H9 (cell line): ENCODE results near the gene EPB41L4B. TPM values are rescaled to one million over a fixed set of nuclear protein-coding genes. Genes with fewer than 3 reads are reported as not detected.

Experiments
- DNase-seq: peaks from one replicate; pipeline ENCODE4 v3.0.0-alpha.2; 2017
- H2AFZ ChIP-seq: one replicate; pipeline ENCODE4 v1.6.1; 2013; ENCODE audit warnings: mild to moderate bottlenecking, low read length, control low read depth, moderate library complexity
- H2AK5ac ChIP-seq: 2 replicates; pipeline ENCODE4 v1.6.1; 2013; ENCODE audit warnings: low read length, control low read depth, mixed read lengths; ENCODE audit not compliant: insufficient read length
- H2BK120ac ChIP-seq: one replicate; pipeline ENCODE4 v1.6.1; 2013; ENCODE audit warnings: low read depth, mild to moderate bottlenecking, low read length, control low read depth, inconsistent platforms; ENCODE audit not compliant: poor library complexity, severe bottlenecking
- H2BK12ac ChIP-seq: 2 replicates; pipeline ENCODE4 v1.6.1; 2013; ENCODE audit warnings: low read length, control low read depth, mixed read lengths, low read depth; ENCODE audit not compliant: insufficient read length
- H2BK15ac ChIP-seq: 2 replicates; pipeline ENCODE4 v1.6.1; 2013; ENCODE audit warnings: low read depth, low read length, control low read depth
- H2BK20ac ChIP-seq: one replicate; pipeline ENCODE4 v1.6.1; 2013; ENCODE audit warnings: low read depth, mild to moderate bottlenecking, low read length, control low read depth, inconsistent platforms; ENCODE audit not compliant: poor library complexity, severe bottlenecking
- H2BK5ac ChIP-seq: 2 replicates; pipeline ENCODE4 v1.6.1; 2013; ENCODE audit warnings: low read length, control low read depth, mixed read lengths; ENCODE audit not compliant: insufficient read length
- H3K14ac ChIP-seq: 2 replicates; pipeline ENCODE4 v1.6.1; 2013; ENCODE audit warnings: low read length, control low read depth; ENCODE audit not compliant: insufficient read depth
- H3K18ac ChIP-seq: 2 replicates; pipeline ENCODE4 v1.6.1; 2013; ENCODE audit warnings: low read depth, mild to moderate bottlenecking, mixed read lengths, low read length, control low read depth; ENCODE audit not compliant: insufficient read length
- H3K23ac ChIP-seq: 2 replicates; pipeline ENCODE4 v1.6.1; 2013; ENCODE audit warnings: low read length, control low read depth, mixed read lengths, low read depth; ENCODE audit not compliant: insufficient read length
- H3K23me2 ChIP-seq: 2 replicates; pipeline ENCODE4 v1.6.1; 2013; ENCODE audit warnings: low read depth, mild to moderate bottlenecking, mixed read lengths, low read length, control low read depth; ENCODE audit not compliant: insufficient read length, poor library complexity, severe bottlenecking
- H3K27ac ChIP-seq: 2 replicates; pipeline ENCODE4 v1.5.1; 2013; ENCODE audit warnings: low read length, control low read depth, mixed read lengths, low read depth; ENCODE audit not compliant: insufficient read length
- H3K27me3 ChIP-seq: 2 replicates; pipeline ENCODE4 v1.6.1; 2013; ENCODE audit warnings: low read length, control low read depth, inconsistent platforms; ENCODE audit not compliant: insufficient read depth
- H3K4ac ChIP-seq: 2 replicates; pipeline ENCODE4 v1.6.1; 2013; ENCODE audit warnings: low read depth, mild to moderate bottlenecking, control low read depth, inconsistent platforms, low read length, moderate library complexity
- H3K4me1 ChIP-seq: 2 replicates; pipeline ENCODE4 v1.6.1; 2013; ENCODE audit warnings: low read length, control low read depth, inconsistent platforms; ENCODE audit not compliant: insufficient read depth
- H3K4me2 ChIP-seq: 2 replicates; pipeline ENCODE4 v1.6.1; 2013; ENCODE audit warnings: low read length, control low read depth, mixed read lengths; ENCODE audit not compliant: insufficient read length, insufficient read depth
- H3K56ac ChIP-seq: 2 replicates; pipeline ENCODE4 v1.6.1; 2013; ENCODE audit warnings: low read depth, mild to moderate bottlenecking, mixed read lengths, low read length, control low read depth; ENCODE audit not compliant: insufficient read length
- H3K79me1 ChIP-seq: 2 replicates; pipeline ENCODE4 v1.6.1; 2013; ENCODE audit warnings: low read depth, mild to moderate bottlenecking, moderate library complexity, low read length, control low read depth, inconsistent platforms; ENCODE audit not compliant: insufficient read depth, poor library complexity, severe bottlenecking
- H3K79me2 ChIP-seq: 2 replicates; pipeline ENCODE4 v1.6.1; 2013; ENCODE audit warnings: low read length, control low read depth, inconsistent platforms; ENCODE audit not compliant: insufficient read depth
- H3K9ac ChIP-seq: 2 replicates; pipeline ENCODE4 v1.6.1; 2013; ENCODE audit warnings: low read length, control low read depth, mixed read lengths; ENCODE audit not compliant: insufficient read length; ENCODE audit errors: extremely low read depth
- H3K9me3 ChIP-seq: one replicate; pipeline ENCODE4 v1.6.1; 2013; ENCODE audit warnings: low read depth, low read length, inconsistent platforms; ENCODE audit not compliant: control insufficient read depth
- H3T11ph ChIP-seq: one replicate; pipeline ENCODE4 v1.6.1; 2013; ENCODE audit warnings: mild to moderate bottlenecking, low read length, control low read depth, inconsistent platforms
- H4K20me1 ChIP-seq: one replicate; pipeline ENCODE4 v1.6.1; 2013; ENCODE audit not compliant: control insufficient read depth, insufficient read length, insufficient read depth
- H4K5ac ChIP-seq: 2 replicates; pipeline ENCODE4 v1.6.1; 2013; ENCODE audit warnings: low read depth, mild to moderate bottlenecking, mixed read lengths, low read length, control low read depth; ENCODE audit not compliant: insufficient read length
- H4K8ac ChIP-seq: replicated peaks from 2 replicates; pipeline ENCODE4 v1.6.1; 2013; ENCODE audit warnings: low read length, control low read depth, mixed read lengths, low read depth; ENCODE audit not compliant: insufficient read length
- H4K91ac ChIP-seq: 2 replicates; pipeline ENCODE4 v1.6.1; 2013; ENCODE audit warnings: low read depth, mild to moderate bottlenecking, moderate library complexity, mixed read lengths, low read length, control low read depth; ENCODE audit not compliant: insufficient read length
- H3K27ac Mint-ChIP-seq, 3 experiments: 2 replicates in 2 of 3; 3 replicates in 1 of 3; pipeline ENCODE4 v1.8.0; 2020 to 2021; ENCODE audit warnings: mixed read lengths in 3 of 3, mild to moderate bottlenecking in 1 of 3, moderate library complexity in 1 of 3
- H3K27me3 Mint-ChIP-seq: 2 replicates; pipeline ENCODE4 v1.8.0; 2021; ENCODE audit warnings: low read depth, mild to moderate bottlenecking, moderate library complexity, mixed read lengths
- H3K36me3 Mint-ChIP-seq, 3 experiments: 2 replicates in 2 of 3; 3 replicates in 1 of 3; pipeline ENCODE4 v1.8.0; 2020 to 2021; ENCODE audit warnings: low read depth in 3 of 3, mixed read lengths in 3 of 3; ENCODE audit not compliant: insufficient read depth in 1 of 3
- H3K4me1 Mint-ChIP-seq, 2 experiments: 2 replicates each; pipeline ENCODE4 v1.8.0; 2020; ENCODE audit warnings: mixed read lengths in 2 of 2
- H3K4me3 Mint-ChIP-seq, 2 experiments: 2 replicates in 1 of 2; 3 replicates in 1 of 2; pipeline ENCODE4 v1.8.0; 2020 to 2021; ENCODE audit warnings: mild to moderate bottlenecking in 2 of 2, mixed read lengths in 2 of 2, moderate library complexity in 1 of 2
- H3K9me3 Mint-ChIP-seq, 2 experiments: 2 replicates in 1 of 2; 3 replicates in 1 of 2; pipeline ENCODE4 v1.8.0; 2020; ENCODE audit warnings: mild to moderate bottlenecking in 2 of 2, mixed read lengths in 2 of 2, moderate library complexity in 1 of 2
- CTCF ChIP-seq: fragments of 200-600 bp; sonication (generic); conservative IDR thresholded peaks from 3 replicates; pipeline ENCODE4 v1.8.0; 2021; ENCODE audit warnings: antibody characterized with exemption, mild to moderate bottlenecking
- WGBS: extraction: QIAGEN DNeasy Blood & Tissue Kit; methylation state at CpG from one replicate; pipeline ENCODE4 v1.1.7; 2013; ENCODE audit warnings: missing lambda C conversion rate, low lambda C conversion rate, mixed read lengths; ENCODE audit not compliant: insufficient read length; ENCODE audit errors: extremely low coverage; 5-methylcytosine and 5-hydroxymethylcytosine counted together
- total RNA-seq: library from RNA; stranded (reverse); gene quantifications from 2 replicates; pipeline ENCODE4 v1.2.1, GENCODE V29; 2021

Gene EPB41L4B
- total RNA-seq, 1 experiment from 2014 or later, result 18.9 TPM

- Histone ChIP-seq H2AK5ac (no peak overlapping the region), H3K27me3 (no peaks in the 10 kb centered on the region), H3K27ac (no peak overlapping the region), H4K5ac (no peak overlapping the region), H3T11ph (no peak overlapping the region), H3K9me3 (no peaks in the 10 kb centered on the region), H4K91ac (no peak overlapping the region), H2BK15ac (no peak overlapping the region), H3K9ac (no peak overlapping the region), H2BK20ac (no peak overlapping the region), H2AFZ (no peak overlapping the region), H3K23ac (no peak overlapping the region), H3K4me2 (no peak overlapping the region), H3K79me1 (no peaks in the 10 kb centered on the region), H3K79me2 (no peaks in the 10 kb centered on the region), H3K23me2 (no peaks in the 10 kb centered on the region), H4K8ac (no peak overlapping the region), H2BK12ac (no peak overlapping the region), H3K4me1 (no peaks in the 10 kb centered on the region), H4K20me1 (no peaks in the 10 kb centered on the region), H2BK120ac (no peak overlapping the region), H3K56ac (no peak overlapping the region), H3K4ac (no peak overlapping the region), H3K14ac (no peak overlapping the region), H2BK5ac (no peak overlapping the region), H3K18ac (no peak overlapping the region)
- Mint-ChIP-seq H3K4me3 (no peak overlapping the region), H3K27ac (no peak overlapping the region), H3K9me3 (no peaks in the 10 kb centered on the region; a peak in 1 of 5 replicates), H3K27me3 (no peaks in the 10 kb centered on the region; the same call in 1 of the 2 replicates), H3K4me1 (peaks cover 33 to 40% of the 10 kb centered on the region in 2 experiments), H3K36me3 (peaks cover 5 to 28% (median 14%) of the 10 kb centered on the region in 3 experiments; a peak in 6 of 7 replicates)
- no peak for DNase-seq
- TF ChIP-seq CTCF, result no peak; the same call in 2 of the 3 replicates
- no CpG with 5 or more reads among the region's 7 CpGs for WGBS
Measured at GRCh38 chr9:109248133-109248581, 72.7 kb downstream of the EPB41L4B start.
